ACHN (cell line): Measurements from ENCODE around the gene FETUB.
A peak's percentile ranks its signal among the peaks of the same experiment; 100 is the strongest.

Experiments
- DNase-seq: peaks from one replicate; pipeline ENCODE4 v3.0.0-alpha.2; 2015
- in situ Hi-C: cut with HindIII; loops from 2 replicates; pipeline ENCODE4 v1.10.0; 2017; ENCODE audit warnings: low sequenced_read_pairs, low pct_ligation_motif_present, low pct_unique_long_range_greater_than_20kb

Gene FETUB, protein sequence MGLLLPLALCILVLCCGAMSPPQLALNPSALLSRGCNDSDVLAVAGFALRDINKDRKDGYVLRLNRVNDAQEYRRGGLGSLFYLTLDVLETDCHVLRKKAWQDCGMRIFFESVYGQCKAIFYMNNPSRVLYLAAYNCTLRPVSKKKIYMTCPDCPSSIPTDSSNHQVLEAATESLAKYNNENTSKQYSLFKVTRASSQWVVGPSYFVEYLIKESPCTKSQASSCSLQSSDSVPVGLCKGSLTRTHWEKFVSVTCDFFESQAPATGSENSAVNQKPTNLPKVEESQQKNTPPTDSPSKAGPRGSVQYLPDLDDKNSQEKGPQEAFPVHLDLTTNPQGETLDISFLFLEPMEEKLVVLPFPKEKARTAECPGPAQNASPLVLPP

DNA sequence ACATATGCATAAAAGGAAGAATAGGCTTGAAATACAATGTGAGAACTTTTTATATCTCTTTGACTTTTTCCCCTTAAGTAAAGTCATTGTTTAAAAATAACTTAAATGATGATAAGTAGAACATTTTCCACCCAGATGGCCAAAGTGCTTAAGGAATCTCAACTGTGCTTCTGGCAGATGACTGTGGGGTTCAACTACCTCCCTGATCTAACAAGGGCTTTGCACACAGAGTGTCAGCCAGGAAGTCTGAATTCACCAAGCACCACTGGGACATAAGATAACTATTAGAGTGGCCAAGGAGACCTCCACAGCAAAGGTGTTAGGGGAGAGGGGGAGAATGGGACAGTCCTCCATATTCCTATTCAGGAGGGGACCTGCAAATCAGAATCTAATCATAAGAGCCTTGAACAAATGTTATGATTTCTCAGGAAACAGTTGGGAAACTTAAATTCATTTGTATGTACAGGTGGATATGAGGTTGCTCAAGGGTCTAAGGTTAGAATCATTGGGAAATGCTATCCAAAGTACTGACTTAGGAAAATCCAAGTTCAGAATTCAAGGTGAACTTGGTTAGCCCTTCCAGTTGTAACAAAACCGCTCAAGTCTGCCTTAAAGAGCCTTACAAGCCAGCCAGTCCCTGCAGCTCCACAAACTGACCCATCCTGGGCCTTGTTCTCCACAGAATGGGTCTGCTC is at the start of gene FETUB:
FETUB (plus strand) TSS at position 622 of the 695 bp plus-strand sequence; CDS start at position 684, 62 bp downstream.
- no peak for DNase-seq

DNA sequence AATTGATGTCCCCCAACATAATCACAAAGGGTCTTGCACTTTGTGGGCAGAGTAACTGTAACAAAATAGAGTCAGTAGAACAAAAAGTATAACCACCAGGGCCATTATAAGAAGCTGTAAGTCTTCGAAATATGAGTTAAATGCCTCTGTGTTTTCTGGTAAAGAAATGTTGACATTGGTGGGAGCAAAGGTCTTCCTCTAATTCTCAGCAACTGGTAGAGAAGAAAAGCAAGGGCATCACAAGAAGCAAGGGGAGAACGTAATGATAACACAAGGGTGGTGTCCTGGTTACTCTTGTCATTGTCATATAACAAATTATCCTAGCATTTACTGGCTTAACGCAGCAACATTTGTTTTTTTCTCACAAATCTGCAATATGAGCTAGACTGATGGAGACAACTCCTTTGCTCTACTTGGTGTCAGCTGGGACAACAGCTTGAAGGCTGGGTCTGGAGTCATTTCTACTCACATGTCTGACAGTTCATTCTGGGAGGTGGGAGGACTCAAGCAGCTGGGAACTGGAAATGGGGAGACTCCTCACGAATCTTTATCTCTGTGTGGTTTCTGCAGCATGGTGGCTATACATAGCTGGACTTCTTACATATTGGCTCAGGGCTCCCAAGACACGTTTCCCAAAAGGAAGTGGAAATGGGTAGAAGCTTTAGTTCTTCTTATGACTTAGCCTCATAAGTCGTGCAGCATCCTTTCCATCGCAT is 49.5 kb upstream of the FETUB start:
- no peak for DNase-seq
- in situ Hi-C loops: no loop called here

More for the DNA sequence above, at the start of gene FETUB:
- in situ Hi-C loops: no loop called here

DNA sequence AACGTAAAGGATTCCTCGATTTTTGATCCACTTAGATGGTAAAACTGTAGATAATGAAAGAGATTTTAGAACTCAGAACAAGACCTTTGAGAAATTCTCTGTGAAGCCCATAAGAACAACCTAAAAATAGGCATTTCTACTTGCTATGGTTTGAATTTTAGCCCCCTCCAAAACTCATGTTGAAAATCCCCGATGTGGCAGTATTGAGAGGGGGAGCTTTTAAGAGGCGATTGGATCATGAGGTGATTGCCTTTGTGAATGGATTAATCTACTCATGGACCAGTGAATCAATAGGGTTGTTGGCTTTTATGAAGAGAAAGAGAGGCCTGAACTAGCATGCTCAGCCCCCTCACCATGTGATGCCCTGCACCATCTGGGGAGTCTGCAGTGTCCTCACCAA is 47.5 kb upstream of the FETUB start:
- in situ Hi-C loops: no loop called here

GRCh38 chr3:186593862-186594261 is 46.3 kb upstream of the FETUB start:
- no peak for DNase-seq

More for the DNA sequence above, 47.5 kb upstream of the FETUB start:
- DNase-seq: no peak

GRCh38 chr3:186594591-186595113 is 45.5 kb upstream of the FETUB start:
- in situ Hi-C loops: no loop called here

More at GRCh38 chr3:186593862-186594261, 46.3 kb upstream of the FETUB start:
- in situ Hi-C loops: no loop called here

GRCh38 chr3:186596568-186597287 is 43.5 kb upstream of the FETUB start:
- in situ Hi-C loops: no loop called here
- DNase-seq: peak; percentile 75

More at GRCh38 chr3:186594591-186595113, 45.5 kb upstream of the FETUB start:
- DNase-seq: no peak

- peak; percentile 78 for DNase-seq
- in situ Hi-C loops: no loop called here
Observed at GRCh38 chr3:186598108-186598784, 42.0 kb upstream of the FETUB start.

GRCh38 chr3:186598794-186599141 is 41.4 kb upstream of the FETUB start:
- DNase-seq: no peak

DNA sequence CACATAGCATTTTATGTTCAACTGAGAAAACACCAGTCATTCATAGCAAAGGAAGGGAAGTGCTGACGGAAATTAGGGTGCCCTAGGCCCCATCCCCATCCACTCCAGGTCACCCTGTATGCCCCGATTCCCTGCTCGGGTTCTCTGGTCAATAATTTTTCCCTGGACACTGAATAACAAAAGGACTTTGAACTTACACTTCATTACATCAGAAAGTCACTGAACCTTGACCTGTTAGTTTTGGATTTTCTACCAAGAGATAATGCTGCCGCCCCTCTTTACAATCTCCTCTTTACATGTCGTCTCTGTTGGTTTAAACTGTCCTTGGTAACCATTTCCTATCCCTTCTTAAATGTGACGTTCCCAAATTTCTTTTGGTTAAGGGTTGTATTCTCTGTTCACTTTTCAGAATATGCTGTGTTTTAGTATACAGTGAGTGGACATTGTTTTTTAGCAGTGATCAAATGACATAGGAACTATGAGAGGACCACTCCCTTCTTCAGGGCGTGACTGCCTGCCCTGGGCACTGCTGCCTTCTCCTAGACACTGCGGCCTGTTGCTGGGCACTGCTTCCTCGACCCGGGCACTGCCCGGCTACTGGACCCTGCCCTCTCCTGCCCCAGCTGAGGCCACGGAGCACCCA is 40.9 kb upstream of the FETUB start:
- peak; percentile 47 for DNase-seq
- in situ Hi-C loops: no loop called here

More at GRCh38 chr3:186598794-186599141, 41.4 kb upstream of the FETUB start:
- in situ Hi-C loops: no loop called here

GRCh38 chr3:186599785-186600166 is 40.4 kb upstream of the FETUB start:
- no peak for DNase-seq
- in situ Hi-C loops: no loop called here

- no peak for DNase-seq
- in situ Hi-C loops: no loop called here
Observed at GRCh38 chr3:186600896-186601295, 39.3 kb upstream of the FETUB start.

GRCh38 chr3:186603159-186603558 is 37.0 kb upstream of the FETUB start:
- in situ Hi-C loops: no loop called here

DNA sequence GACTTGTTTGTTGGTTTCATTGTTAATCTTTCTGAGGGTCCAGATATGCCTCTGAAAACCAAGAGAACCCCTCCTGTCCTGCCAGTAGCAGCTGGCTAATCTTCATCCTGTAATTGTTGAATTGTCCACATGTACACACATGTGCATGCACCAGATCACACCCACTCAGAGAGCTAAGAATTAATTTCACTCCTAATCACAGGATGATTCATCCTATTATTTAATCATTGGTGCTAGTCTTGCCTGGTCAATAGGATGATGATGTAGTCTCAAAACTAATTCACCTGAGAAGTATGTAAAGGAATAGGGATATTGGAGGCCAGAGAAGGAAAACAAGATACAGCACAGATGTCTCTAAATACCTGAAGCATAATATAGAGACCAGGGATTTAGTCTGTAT is 35.1 kb upstream of the FETUB start:
- in situ Hi-C loops: no loop called here
- no peak for DNase-seq

More at GRCh38 chr3:186603159-186603558, 37.0 kb upstream of the FETUB start:
- no peak for DNase-seq

- in situ Hi-C loops: no loop called here
- DNase-seq: no peak
Observed at GRCh38 chr3:186605561-186606545, 34.3 kb upstream of the FETUB start.

GRCh38 chr3:186608624-186609215 is 31.5 kb upstream of the FETUB start:
- no peak for DNase-seq
- in situ Hi-C loops: no loop called here

- DNase-seq: peak; percentile 49
- in situ Hi-C loops: no loop called here
Observed at GRCh38 chr3:186609247-186609868, 30.8 kb upstream of the FETUB start.
